ENCODE results near the gene CALML6. TPM values are rescaled to one million over a fixed set of nuclear protein-coding genes. Genes with fewer than 3 reads are reported as not detected.

CALML6 gene
- total RNA-seq, 1 donor from 2014 or later = under 0.01 TPM

DNA sequence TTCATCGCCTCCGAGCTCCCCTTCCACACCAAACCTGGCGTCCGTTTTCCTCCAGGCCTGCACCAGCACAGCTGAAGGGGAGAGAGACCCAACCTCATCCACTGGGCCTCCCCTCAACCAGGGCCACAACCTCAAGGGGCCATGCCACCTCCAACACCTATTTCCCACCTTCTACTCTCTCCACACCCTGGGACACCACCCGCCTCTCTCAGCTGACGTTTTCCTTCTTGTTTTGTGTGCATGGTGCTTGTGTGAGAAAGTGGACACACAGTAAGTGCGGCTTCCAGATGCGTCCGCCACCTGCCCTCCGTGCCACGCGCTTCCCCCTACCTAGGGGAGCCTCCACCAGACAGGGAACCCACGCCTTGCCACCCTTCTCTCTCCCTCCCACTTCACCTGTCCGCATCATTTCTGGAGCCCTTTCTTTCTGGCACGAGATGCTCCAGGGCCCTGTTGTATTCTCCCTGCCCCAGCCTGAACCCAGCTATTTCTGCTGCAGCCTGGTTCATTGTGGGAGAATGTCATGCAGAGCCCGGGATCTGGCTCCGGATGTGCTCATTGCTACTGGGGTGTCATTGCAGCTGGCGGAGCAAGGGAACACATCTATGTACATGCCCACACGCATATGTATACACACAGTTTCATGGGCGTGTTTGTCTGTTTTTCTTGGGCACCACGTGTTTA lies 22.8 kb upstream of the CALML6 start:
- DNase-seq (ENCODE audit: low read depth in 2 of 2) = no peak

DNA sequence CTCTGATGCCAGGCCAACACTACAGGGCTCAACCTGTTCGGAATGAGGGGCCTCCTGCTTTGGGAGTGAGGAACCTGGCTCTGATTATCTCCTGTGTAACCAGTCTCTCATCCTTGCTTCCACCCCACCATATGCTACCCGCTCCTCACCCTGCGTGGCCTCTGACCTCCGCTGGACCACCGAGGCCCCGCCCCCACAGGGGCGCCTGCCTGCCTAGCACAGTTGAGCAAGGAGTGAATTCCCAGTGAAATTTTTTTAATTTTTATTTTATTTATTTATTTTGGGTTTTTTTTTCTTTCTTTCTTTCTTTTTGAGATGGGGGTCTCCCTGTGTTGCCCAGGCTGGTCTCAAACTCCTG lies 22.3 kb upstream of the CALML6 start:
- DNase-seq (ENCODE audit: low read depth in 2 of 2) = no peak

DNA sequence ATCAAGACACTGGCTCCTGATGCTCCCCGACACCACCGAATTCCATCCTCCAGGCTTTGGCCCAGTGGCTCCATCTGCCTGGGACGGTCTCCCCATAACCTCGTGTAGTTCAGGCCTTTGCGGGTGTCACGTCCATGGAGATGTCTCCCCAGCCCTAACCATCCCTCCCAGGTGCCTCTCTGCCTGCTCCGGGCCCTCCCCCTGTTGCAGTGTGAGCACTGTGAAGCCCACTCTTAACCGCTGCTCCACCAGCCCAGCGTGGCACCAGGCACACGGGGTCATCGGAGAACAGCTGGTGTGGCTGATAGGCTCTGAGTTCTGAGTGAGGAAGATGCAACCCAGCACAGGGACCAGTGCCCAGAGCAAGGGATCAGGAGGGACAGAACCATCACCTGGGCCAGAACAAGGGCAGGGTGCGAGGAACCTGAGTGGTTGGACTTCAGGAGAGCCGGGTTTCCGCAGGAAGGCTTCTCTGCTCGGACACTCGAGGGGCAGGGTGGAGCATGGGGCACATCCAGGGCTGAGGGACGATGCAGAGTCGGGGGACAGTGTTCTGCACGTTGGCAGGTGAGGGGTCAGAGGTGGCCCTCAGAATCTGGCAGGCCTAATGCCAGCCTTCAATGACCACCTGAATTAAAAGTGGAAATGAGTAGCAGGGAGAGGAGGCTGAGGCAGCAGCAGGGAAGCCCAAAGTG lies 21.6 kb upstream of the CALML6 start:
- DNase-seq (ENCODE audit: low read depth in 2 of 2) = no peak

- DNase-seq (ENCODE audit: low read depth in 2 of 2) = no peak
Observed at GRCh38 chr1:1893997-1894353, 21.1 kb upstream of the CALML6 start.

DNA sequence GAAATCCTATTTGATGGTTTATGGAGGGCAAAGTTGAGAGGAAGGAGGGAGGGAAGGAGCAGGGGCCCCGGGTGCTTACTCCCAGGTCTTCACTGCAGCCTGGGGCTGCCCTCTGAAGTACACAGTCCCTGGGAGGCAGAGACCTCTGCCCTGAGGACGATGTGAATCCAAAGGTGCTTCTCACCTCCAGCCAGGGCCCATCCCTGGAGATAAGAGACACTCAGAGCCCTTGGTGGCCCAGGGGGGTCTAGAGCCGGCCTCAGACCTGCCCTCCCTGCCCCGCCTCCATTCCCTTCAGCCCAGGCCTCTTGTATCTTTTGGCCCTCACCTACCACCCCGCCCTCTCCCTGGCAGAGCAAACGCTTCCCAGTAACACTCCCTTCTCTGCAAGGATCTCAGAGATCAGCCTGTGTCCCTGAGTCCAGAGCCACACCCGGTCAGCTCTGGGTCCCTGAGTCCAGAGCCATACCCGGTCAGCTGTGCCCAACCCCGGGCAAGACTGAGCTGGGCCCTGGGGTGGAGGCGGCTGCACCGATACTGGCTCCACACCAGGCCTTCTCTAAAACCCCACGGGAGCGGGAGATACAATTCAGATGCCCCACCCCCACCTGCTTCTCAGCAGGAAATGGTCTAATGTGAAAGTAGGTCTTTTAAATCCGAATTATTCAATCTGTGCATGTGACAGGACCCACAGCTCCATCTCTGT lies 20.6 kb upstream of the CALML6 start:
- no peak for DNase-seq (ENCODE audit: low read depth in 2 of 2)

- no peak for DNase-seq (ENCODE audit: low read depth in 2 of 2)
Observed at GRCh38 chr1:1895060-1895418, 20.0 kb upstream of the CALML6 start.

DNA sequence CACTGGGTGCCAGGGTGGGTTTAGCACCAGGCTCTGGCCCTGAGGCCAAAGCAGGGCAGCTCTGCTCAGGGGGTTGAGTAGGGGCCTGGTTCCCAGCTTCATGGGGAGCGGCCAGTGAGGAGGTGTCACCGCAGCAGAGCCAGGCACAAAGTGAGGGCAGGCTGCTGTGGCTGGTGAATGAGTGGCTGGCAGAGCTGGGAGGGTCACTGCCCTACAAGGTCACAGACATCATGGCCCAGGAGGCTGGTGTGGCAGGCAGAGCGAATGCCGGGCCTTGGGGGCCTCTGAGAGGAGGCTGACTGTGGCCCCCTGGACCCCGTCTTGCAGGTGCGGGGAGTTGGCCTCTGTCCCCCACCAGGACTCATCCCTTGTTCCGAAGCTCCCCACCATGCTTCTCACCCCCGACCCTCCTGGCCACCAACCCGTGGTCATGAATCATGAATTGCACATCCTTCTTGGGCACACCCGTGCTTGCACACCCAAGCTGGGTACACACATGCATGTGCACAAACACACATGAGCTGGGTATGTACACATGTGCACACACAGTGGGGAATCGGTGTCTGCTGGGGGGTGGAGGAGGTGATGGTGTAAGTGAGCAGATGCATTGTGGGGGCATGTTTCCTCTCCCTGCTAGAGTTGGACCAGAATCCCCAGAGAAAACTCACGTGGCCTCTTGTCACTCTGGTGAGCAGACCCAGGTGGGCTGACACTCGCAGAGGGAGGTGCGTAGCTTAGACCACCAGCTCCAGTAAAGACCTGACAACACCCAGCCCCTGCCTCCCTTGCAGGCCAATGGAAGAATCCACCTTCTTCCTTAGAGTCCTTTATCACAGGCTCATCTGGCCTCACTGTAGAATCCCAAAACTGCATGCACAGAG lies 19.4 kb upstream of the CALML6 start:
- DNase-seq (ENCODE audit: low read depth in 2 of 2) = no peak

DNA sequence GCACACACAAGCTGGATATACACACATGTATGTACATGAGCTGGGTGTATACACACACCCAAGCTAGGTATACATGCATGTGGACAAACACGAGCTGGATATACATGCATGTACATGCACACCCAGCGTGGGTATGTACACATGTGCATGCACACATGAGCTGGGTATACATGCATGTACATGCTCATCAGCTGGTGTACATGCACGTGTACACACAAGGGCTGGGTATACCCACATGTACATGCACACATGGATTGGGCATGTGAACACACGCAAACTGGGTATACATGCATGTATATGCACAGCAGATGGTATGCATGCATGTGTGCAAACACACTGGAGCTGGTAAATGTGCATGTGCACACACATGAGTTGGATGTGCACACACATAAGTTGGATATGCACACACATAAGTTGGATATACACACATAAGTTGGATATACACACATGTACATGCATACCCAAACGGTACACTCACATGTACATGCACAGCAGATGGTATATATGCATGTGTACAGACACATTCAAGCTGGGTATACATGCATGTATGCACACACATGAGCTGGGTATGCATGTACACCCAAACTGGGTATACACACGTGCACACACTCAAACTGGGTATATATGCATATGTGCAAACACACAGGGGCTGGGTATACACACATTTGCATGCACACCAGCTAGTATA lies 16.7 kb upstream of the CALML6 start:
- no peak for DNase-seq (ENCODE audit: low read depth in 2 of 2)

GRCh38 chr1:1899266-1899966 lies 15.6 kb upstream of the CALML6 start:
- no peak for DNase-seq (ENCODE audit: low read depth in 2 of 2)

DNA sequence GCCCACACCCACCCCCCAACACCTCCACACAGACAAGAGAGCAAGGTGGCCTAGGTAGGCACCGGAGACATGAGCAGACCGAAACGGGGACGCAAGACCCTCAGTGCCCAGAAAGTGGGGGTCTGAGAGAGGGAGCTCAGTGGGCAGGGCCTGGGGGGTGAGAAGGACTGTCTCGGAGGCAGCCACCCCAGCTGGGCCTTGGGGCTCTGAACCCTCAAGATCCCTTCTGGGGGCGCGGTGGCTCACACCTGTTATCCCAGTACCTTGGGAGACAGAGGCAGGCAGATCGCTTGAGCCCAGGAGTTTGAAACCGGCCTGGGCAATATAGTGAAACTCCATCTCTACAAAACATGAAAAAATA lies 15.1 kb upstream of the CALML6 start:
- DNase-seq (ENCODE audit: low read depth in 2 of 2) = no peak

DNA sequence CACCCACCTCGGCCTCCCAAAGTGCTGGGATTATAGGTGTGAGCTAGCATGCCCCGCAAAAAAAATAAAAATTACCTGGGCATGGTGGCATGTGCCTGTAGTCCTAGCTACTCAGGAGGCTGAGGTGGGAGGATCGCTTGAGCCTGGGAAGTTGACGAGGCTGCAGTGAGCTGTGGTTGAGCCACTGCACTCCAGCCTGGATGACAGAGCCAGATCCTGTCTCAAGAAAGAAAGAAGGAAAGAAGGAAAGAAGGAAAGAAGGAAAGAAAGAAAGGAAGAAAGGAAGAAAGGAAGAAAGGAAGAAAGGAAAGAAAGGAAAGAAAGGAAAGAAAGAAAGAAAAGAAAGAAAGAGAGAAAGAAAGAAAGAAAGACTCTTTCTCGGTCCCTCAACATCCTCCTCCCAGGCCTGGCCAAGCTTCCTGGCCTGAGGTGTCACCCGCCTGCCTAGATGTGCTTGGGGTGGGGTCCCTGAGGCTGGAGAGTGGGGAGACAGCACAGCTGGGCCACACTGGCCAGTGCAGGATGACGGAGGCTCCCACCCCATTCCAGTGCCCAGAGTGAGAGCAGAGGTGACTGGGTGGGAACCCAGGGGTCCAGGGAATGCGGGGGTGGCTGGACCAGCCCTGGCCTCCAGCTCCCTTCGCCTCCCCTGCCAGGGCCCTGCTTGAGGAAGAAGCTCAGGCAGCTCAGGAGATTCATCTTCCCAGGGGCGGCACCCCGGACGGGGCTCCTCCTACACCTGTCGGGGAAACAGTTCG lies 14.0 kb upstream of the CALML6 start:
- no peak for DNase-seq (ENCODE audit: low read depth in 2 of 2)

DNA sequence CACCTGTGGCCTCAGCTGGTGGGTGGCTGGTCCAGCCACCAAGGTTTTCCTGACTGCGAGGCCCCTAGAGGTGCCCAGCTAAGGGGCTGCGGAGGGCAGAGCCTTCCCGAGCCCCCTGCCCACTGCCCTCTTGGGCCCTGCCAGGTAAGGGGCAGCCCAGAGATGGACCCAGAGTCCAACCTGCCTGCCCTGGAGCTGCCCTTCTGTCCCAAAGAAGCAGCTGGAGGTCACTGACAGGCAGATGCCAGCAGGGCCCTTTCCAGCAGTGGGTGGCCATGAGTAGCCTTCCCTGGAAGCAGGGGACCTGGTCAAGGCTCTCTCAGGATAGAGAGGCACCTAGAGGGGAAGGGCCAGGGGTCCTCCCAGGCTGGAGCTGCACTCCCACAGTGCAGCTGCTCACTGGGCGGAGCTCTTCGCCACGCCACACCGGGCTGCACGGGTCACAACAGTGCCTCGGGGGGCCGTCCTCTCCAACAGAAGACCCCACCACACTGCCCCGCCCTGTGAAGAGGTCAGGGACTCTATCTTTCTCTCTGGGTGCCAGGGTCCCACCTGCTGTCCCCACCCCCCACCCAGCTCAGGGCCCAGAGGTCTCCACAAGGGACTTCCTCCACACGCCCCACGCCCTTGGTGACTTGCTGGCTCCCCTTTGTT lies 13.3 kb upstream of the CALML6 start:
- no peak for DNase-seq (ENCODE audit: low read depth in 2 of 2)

- no peak for DNase-seq (ENCODE audit: low read depth in 2 of 2)
Observed at GRCh38 chr1:1903224-1903623, 11.8 kb upstream of the CALML6 start.

DNA sequence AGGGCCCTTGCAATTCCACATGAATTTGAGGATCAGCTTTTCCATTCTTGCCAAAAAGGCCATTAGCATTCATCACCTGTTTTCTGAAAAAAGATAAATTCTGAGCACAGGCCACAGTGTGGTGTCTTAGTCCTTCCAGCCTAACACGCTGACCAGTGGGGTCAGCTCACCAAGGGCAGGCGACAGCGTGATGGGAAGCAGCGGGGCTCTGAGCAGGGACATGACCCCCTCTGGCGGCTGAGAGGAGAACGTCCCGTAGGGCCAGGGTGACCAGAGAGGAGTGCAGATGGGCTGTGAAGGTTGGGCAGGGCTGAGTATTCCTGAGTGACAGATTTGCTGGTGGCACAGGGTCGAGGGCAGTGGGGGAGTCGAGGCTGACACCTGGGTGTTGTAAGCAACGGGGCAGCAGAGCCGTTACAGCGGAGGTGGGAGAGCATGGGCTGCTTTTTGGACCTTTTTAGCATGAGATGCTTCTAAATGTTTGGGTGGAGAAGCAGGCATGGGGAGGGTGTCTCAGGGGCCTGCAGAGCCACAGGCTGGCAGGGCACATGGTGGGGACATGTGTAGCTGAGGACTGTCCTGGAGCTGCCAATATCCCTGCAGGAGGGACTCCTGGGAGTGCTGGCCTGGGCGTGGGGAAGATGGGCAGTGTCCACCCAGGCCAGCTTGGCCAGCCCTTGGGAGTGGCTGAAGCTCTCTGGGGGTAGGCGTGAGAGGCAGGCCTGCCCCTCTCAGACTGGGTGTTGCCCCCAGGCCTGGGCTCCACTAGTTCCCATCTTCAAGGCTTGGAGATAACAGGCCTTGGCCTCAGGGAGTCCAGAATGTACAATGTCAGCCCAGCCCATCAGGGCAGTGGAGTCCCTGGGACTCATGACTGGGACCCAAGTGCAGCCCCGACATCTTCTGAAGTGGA lies 8.6 kb upstream of the CALML6 start:
- DNase-seq (ENCODE audit: low read depth in 2 of 2) = peak; percentile 69 to 85

DNA sequence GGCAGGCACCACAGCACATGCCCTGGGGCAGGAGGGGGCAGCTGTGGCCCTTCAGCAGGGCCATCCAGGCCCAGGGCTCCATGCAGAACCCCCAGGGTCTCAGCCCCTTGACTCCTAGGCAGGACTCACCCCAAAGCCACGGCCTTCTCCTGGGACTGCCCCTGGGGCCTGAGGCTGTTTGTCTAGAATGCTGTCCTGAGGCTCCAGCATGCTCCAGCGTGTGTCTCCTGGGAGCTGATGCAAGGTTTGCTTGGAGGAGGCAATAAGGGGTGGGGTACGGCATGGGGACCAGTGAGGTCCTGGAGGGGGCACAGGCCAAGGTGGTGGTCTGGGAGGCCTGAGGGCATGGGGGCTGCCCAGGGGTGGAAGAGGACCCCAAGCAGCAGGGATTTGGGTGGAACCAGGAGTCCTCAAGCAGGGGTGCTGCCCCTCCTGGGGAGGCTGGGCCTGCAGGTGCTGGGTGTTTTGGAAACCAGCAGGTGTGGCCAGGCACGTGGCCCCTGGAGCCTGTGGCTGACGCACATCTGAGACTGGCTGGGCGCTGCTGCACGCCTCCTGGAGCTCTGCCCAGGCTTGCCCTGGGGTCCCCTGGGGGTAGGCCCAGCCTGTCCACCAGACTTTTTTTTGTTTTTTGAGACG lies 7.8 kb upstream of the CALML6 start:
- DNase-seq (ENCODE audit: low read depth in 2 of 2) = no peak

DNA sequence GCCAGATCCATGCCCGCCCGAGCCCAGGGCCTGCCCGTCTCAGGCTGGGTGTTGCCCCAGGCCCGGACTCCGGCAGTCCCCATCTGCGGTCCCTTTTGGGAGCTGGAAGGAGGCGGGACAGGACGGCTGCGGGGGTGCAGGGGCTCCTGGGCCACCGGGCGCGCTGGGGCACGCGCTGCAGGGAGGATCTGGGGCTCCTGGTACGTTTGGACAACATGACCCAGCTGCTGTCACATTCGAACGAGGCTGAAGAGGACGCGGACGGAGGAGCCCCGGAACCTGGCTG lies 6.6 kb upstream of the CALML6 start:
- no peak for DNase-seq (ENCODE audit: low read depth in 2 of 2)

DNA sequence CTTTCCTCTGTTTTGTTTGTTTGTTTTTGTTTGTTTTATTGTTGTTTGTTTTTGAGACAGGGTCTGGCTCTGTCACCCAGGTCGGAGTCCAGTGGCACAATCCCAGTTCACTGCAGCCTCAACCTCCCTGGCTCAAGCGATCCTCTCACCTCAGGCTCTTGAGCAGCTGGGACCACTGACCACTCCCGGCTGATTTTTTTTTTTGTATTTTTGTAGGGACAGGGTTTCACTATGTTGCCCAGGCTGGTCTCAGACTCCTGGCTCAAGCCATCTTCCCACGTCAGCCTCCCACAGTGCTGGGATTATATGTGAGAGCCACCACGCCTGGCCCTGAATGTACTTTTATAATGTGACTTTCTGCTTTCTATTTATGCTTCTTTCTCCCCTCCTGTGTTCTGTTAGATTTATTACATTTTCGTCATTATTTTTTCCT lies 5.0 kb upstream of the CALML6 start:
- DNase-seq (ENCODE audit: low read depth in 2 of 2) = no peak

DNA sequence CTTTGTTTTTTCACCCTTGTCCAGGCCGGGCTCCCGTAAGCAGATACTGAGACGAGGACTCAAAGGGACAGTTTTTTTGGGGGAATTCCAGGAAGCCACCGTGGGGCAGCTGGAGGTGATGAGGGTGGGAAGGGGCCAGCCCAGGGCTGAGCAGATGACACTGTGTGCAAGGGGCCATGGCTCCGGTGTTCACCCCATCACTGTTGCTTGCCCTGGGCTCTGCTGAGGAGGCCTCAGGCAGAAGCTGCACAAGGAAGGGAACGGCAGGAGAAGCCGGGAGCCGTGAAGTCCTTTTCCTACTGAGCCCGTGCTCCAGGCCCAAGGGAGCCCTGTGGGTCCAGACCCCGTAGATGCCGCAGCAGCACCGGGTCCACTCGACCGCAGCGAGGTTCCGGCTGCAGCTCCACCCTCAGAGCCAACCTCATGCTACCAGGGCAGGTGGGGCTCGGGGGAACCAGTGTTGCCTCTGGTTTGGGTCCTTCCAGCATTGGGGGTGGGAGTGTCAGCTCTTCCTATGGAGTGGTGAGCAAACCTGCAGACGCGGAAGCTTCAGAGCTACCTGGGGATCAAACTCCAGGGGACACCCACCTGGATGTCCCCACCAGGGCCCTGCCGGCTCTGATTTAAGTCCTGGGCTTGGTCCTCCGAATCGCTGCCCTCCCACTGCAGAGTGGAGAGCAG lies 4.3 kb upstream of the CALML6 start:
- no peak for DNase-seq (ENCODE audit: low read depth in 2 of 2)
